ENCODE data around the gene PPARG. TPM values are rescaled to one million over a fixed set of nuclear protein-coding genes. Genes with fewer than 3 reads are reported as not detected.
"Not testable (repeated sequence)": the region's sequence is repeated elsewhere in the genome, so short reads cannot be mapped to it uniquely, and the experiment has no call there.

PPARG gene
- total RNA-seq, 5 donors from 2014 or later (not counting 1 experiment from before 2014, with no cell fraction given), result 0.35 to 0.69 (median 0.63) TPM; not detected in 2

DNA sequence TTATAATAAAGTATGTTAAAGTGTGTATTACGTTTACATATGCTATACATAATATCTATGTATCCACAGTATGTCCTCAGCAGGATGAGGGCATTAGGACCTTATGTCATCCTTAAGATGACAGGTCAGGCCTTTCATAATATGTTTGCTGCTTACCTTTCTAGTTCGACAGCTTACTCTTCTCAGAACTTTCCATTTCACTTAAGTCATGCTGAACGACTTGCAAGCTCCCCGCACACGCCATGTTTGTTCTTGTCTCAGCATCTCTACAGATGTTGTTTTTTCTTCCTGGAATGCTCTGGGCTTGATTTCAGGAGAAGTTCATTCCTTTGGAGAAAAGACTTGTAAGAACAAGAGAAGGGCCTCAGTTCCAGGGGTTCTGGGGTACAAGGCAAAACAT lies 36.0 kb upstream of the PPARG start:
- CTCF ChIA-PET, result interaction anchor here in 1 of 2 donors (0.6 kb wide), 1 partner anchor 202 kb away, joined by 4 read pairs; no protein-coding TSS in a partner anchor

DNA sequence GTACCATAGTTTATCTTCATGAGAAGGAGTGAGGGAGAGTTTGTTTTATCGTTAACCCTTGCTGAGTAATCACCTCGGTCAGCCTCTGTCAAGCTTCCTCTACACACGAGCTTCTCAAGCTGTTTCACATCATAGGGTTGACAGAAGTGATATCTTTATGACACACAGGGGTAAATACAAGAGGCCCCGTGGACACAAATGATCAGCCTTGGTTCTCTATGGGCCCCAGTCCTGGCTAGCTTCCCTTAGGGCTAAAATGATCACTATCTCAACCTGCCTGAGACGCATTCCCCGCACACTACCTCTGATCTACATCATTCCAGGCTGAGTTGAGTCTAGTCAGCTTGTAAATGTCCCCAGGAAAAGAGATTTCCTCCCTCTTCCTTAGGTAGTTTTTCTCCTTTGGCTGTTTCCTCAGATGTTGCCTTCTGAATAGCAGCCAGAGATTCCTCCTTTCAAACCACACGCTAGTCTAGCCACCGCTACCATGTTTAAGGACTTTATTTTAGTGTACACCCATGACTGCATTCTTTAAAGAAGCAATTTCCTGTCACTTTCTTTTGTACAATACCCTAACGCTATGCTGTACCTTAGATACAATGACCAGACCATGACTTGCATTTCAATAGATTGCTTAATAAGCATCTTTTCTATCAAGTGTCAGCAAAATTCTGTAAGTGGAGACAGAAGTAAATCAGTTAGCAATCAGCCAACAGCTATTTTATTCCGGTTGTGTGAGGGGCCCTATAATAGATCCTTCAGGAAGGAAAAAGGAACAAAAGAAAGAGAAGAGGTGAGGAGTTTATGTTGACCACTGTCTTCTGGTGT lies 35.1 kb upstream of the PPARG start:
- ATAC-seq (replicated peaks in 1 of 4), result no peak
- H3K27ac Mint-ChIP-seq, result no peak overlapping the region
- CTCF ChIA-PET, result interaction anchor here in 1 of 2 donors (0.6 kb wide), 1 partner anchor 203 kb away, joined by 4 read pairs; no protein-coding TSS in a partner anchor

More for the DNA sequence above, 36.0 kb upstream of the PPARG start:
- peaks cover 0 to 8% of the 10 kb centered on the region in 2 experiments for H3K27me3 ChIP-seq (replicated peaks in 1 of 2; ENCODE audit: control insufficient read depth in 2 of 2, extremely low read depth in 1 of 2, insufficient read depth in 2 of 2, low read length in 1 of 2)
- no peaks in the 10 kb centered on the region for H3K36me3 ChIP-seq (ENCODE audit: control insufficient read depth in 2 of 2, extremely low read depth in 1 of 2, insufficient read depth in 1 of 2, low read length in 1 of 2)
- Mint-ChIP-seq H3K9me3 (peaks cover 7 to 9% (median 7%) of the 10 kb centered on the region in 3 donors), H3K4me3 (no peak overlapping the region), H3K36me3 (no peaks in the 10 kb centered on the region), H3K27ac (no peak overlapping the region), H3K4me1 (no peaks in the 10 kb centered on the region), H3K27me3 (peaks cover 11 to 18% of the 10 kb centered on the region in 2 donors)
- POLR2A ChIA-PET, result no interaction called here
- ATAC-seq (replicated peaks in 1 of 4) (no peak), DNase-seq (no peak)
- H3K27ac ChIP-seq (ENCODE audit: low read length), result no peak overlapping the region
- no peaks in the 10 kb centered on the region for H3K4me1 ChIP-seq (ENCODE audit: control insufficient read depth in 1 of 2, extremely low read depth in 1 of 2, insufficient read depth in 2 of 2, low read length in 2 of 2)
- WGBS (ENCODE audit: insufficient coverage), result 73% methylated on average over 2 of the region's 5 CpGs
- no peaks in the 10 kb centered on the region for H3K9me3 ChIP-seq
- no peak overlapping the region for H3K4me3 ChIP-seq (ENCODE audit: control insufficient read depth in 1 of 2, extremely low read depth in 1 of 2, low read length in 1 of 2)

DNA sequence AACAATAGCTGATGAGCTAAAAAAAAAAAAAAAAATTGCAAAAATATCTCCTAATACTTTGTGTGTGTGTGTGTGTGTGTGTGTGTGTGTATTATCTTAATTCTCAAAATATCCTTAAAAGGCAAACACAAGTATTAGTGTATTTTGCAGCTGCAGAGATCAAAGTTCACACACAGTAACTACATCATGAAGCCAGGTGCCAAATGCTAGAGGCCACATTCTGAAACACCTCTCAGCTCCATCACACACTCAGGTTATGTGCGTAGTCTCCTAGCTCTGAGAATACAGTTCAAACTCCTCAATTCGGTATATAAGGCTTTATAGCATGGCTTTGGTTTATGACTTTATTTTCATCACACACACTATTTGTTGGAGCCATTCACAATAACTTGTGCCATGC lies 33.5 kb upstream of the PPARG start:
- Histone ChIP-seq H3K36me3 (ENCODE audit: control insufficient read depth in 2 of 2, extremely low read depth in 1 of 2, insufficient read depth in 1 of 2, low read length in 1 of 2) (no peaks in the 10 kb centered on the region), H3K4me3 (ENCODE audit: control insufficient read depth in 1 of 2, extremely low read depth in 1 of 2, low read length in 1 of 2) (no peak overlapping the region), H3K9me3 (no peaks in the 10 kb centered on the region), H3K27me3 (replicated peaks in 1 of 2; ENCODE audit: control insufficient read depth in 2 of 2, extremely low read depth in 1 of 2, insufficient read depth in 2 of 2, low read length in 1 of 2) (peaks cover 0 to 12% of the 10 kb centered on the region in 2 experiments), H3K27ac (ENCODE audit: low read length) (no peak overlapping the region), H3K4me1 (ENCODE audit: control insufficient read depth in 1 of 2, extremely low read depth in 1 of 2, insufficient read depth in 2 of 2, low read length in 2 of 2) (no peaks in the 10 kb centered on the region)
- ATAC-seq (replicated peaks in 1 of 4) (no peak), DNase-seq (no peak)
- Mint-ChIP-seq H3K4me3 (no peak overlapping the region), H3K36me3 (no peaks in the 10 kb centered on the region), H3K27ac (no peak overlapping the region), H3K27me3 (peaks cover 9 to 13% of the 10 kb centered on the region in 2 donors), H3K9me3 (no peaks in the 10 kb centered on the region), H3K4me1 (no peaks in the 10 kb centered on the region)
- ChIA-PET CTCF (no interaction called here), POLR2A (no interaction called here)
- whole genome bisulfite sequencing (ENCODE audit: insufficient coverage), result 100% methylated on average over 1 of the region's 2 CpGs

More for the DNA sequence above, 35.1 kb upstream of the PPARG start:
- H3K9me3 Mint-ChIP-seq, result peaks cover 7 to 9% (median 7%) of the 10 kb centered on the region in 3 donors
- H3K36me3 ChIP-seq (ENCODE audit: control insufficient read depth in 2 of 2, extremely low read depth in 1 of 2, insufficient read depth in 1 of 2, low read length in 1 of 2), result no peaks in the 10 kb centered on the region
- POLR2A ChIA-PET, result no interaction called here
- WGBS (ENCODE audit: insufficient coverage), result 68% methylated on average over 2 of the region's 10 CpGs
- H3K4me1 ChIP-seq (ENCODE audit: control insufficient read depth in 1 of 2, extremely low read depth in 1 of 2, insufficient read depth in 2 of 2, low read length in 2 of 2), result no peaks in the 10 kb centered on the region
- H3K9me3 ChIP-seq, result no peaks in the 10 kb centered on the region
- H3K4me3 Mint-ChIP-seq, result no peak overlapping the region
- no peaks in the 10 kb centered on the region for H3K4me1 Mint-ChIP-seq
- H3K27me3 ChIP-seq (replicated peaks in 1 of 2; ENCODE audit: control insufficient read depth in 2 of 2, extremely low read depth in 1 of 2, insufficient read depth in 2 of 2, low read length in 1 of 2), result peaks cover 0 to 8% of the 10 kb centered on the region in 2 experiments
- no peak for DNase-seq
- H3K36me3 Mint-ChIP-seq, result no peaks in the 10 kb centered on the region
- H3K27me3 Mint-ChIP-seq, result peaks cover 14 to 18% of the 10 kb centered on the region in 2 donors
- no peak overlapping the region for H3K4me3 ChIP-seq (ENCODE audit: control insufficient read depth in 1 of 2, extremely low read depth in 1 of 2, low read length in 1 of 2)
- no peak overlapping the region for H3K27ac ChIP-seq (ENCODE audit: low read length)

DNA sequence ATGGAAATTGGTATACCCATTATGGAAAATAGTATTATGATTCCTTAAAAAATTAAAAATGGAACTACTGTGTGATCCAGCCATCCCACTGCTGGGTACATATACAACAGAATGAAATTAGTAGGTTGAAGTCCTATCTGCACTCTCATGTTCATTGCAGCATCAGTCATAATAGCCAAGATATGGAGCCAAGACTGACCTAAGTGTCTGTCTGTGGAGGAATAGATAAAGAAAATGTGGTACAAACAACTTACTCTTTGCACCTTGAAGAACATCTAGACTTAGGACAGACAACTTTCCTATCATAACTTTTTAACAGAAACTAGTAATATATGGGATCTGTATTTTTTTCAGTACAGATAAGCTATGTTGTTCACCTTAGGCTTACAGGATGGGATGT lies 30.0 kb upstream of the PPARG start:
- Mint-ChIP-seq H3K36me3 (no peaks in the 10 kb centered on the region), H3K4me3 (no peak overlapping the region), H3K27me3 (peaks cover 6 to 13% of the 10 kb centered on the region in 2 donors), H3K9me3 (no peaks in the 10 kb centered on the region), H3K4me1 (no peaks in the 10 kb centered on the region), H3K27ac (no peak overlapping the region)
- Histone ChIP-seq H3K27ac (ENCODE audit: low read length) (no peak overlapping the region), H3K27me3 (replicated peaks in 1 of 2; ENCODE audit: control insufficient read depth in 2 of 2, extremely low read depth in 1 of 2, insufficient read depth in 2 of 2, low read length in 1 of 2) (peaks cover 0 to 12% of the 10 kb centered on the region in 2 experiments), H3K4me3 (ENCODE audit: control insufficient read depth in 1 of 2, extremely low read depth in 1 of 2, low read length in 1 of 2) (no peak overlapping the region), H3K36me3 (ENCODE audit: control insufficient read depth in 2 of 2, extremely low read depth in 1 of 2, insufficient read depth in 1 of 2, low read length in 1 of 2) (no peaks in the 10 kb centered on the region), H3K9me3 (no peaks in the 10 kb centered on the region), H3K4me1 (ENCODE audit: control insufficient read depth in 1 of 2, extremely low read depth in 1 of 2, insufficient read depth in 2 of 2, low read length in 2 of 2) (no peaks in the 10 kb centered on the region)
- ChIA-PET POLR2A (no interaction called here), CTCF (no interaction called here)
- no peak for ATAC-seq (replicated peaks in 1 of 4)
- no peak for DNase-seq

DNA sequence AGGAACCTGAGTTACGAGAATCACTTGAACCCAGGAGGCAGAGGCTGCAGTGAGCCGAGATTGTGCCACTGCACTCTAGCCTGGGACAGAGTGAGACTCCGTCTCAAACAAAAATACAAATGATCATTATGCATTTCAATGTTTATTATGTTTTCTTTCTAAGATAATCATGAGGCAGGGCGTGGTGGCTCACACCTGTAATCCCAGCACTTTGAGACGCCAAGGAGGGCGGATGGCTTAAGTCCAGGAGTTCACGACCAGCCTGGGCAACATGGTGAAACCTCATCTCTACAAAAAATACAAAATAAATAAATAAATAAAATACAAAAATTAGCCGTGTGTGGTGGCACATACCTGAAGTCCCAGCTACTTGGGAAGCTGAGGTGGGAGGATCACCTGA lies 26.7 kb upstream of the PPARG start:
- WGBS (ENCODE audit: insufficient coverage), result no CpG with 5 or more reads among the region's 8 CpGs
- H3K9me3 Mint-ChIP-seq; POLR2A ChIA-PET; H3K27me3 Mint-ChIP-seq; H3K36me3 ChIP-seq (ENCODE audit: control insufficient read depth in 2 of 2, extremely low read depth in 1 of 2, insufficient read depth in 1 of 2, low read length in 1 of 2); H3K4me1 Mint-ChIP-seq; H3K4me1 ChIP-seq (ENCODE audit: control insufficient read depth in 1 of 2, extremely low read depth in 1 of 2, insufficient read depth in 2 of 2, low read length in 2 of 2); H3K27me3 ChIP-seq (replicated peaks in 1 of 2; ENCODE audit: control insufficient read depth in 2 of 2, extremely low read depth in 1 of 2, insufficient read depth in 2 of 2, low read length in 1 of 2); H3K36me3 Mint-ChIP-seq; H3K4me3 Mint-ChIP-seq; H3K27ac Mint-ChIP-seq; H3K4me3 ChIP-seq (ENCODE audit: control insufficient read depth in 1 of 2, extremely low read depth in 1 of 2, low read length in 1 of 2); H3K9me3 ChIP-seq; DNase-seq; ATAC-seq (replicated peaks in 1 of 4); CTCF ChIA-PET; H3K27ac ChIP-seq (ENCODE audit: low read length): not testable (repeated sequence)

DNA sequence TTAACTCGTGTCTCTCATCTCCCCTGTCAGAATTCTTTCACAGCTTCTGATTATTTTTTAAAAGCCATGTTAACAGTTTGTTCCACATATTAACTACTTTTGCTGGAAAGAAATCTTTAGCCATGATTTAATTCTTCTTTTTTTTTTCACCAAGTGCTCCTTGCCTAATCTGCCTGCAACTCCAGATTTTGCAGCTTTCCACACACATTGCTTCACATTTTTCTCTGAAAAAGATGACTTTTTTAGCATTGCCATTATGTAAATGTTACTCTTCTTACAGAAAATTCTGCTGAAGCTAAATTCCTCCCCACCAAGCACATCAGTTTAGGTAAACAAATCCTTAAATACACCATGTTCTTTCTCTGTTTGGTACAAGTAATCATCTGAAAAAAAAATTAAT lies 23.4 kb upstream of the PPARG start:
- no peaks in the 10 kb centered on the region for H3K27me3 ChIP-seq (replicated peaks in 1 of 2; ENCODE audit: control insufficient read depth in 2 of 2, extremely low read depth in 1 of 2, insufficient read depth in 2 of 2, low read length in 1 of 2)
- no peak overlapping the region for H3K4me3 Mint-ChIP-seq
- 0% methylated on average over 1 of the region's 1 CpG for WGBS (ENCODE audit: insufficient coverage)

More for the DNA sequence above, 23.4 kb upstream of the PPARG start:
- ATAC-seq (replicated peaks in 1 of 4) (no peak), DNase-seq (no peak)
- POLR2A ChIA-PET, result no interaction called here
- Histone ChIP-seq H3K27ac (ENCODE audit: low read length) (no peak overlapping the region), H3K9me3 (no peaks in the 10 kb centered on the region), H3K4me3 (ENCODE audit: control insufficient read depth in 1 of 2, extremely low read depth in 1 of 2, low read length in 1 of 2) (no peak overlapping the region), H3K36me3 (ENCODE audit: control insufficient read depth in 2 of 2, extremely low read depth in 1 of 2, insufficient read depth in 1 of 2, low read length in 1 of 2) (no peaks in the 10 kb centered on the region), H3K4me1 (ENCODE audit: control insufficient read depth in 1 of 2, extremely low read depth in 1 of 2, insufficient read depth in 2 of 2, low read length in 2 of 2) (no peaks in the 10 kb centered on the region)
- no peaks in the 10 kb centered on the region for H3K36me3 Mint-ChIP-seq
- H3K9me3 Mint-ChIP-seq, result no peaks in the 10 kb centered on the region
- no peaks in the 10 kb centered on the region for H3K4me1 Mint-ChIP-seq
- CTCF ChIA-PET, result no interaction called here
- H3K27me3 Mint-ChIP-seq, result no peaks in the 10 kb centered on the region
- no peak overlapping the region for H3K27ac Mint-ChIP-seq

Data from T-cell (primary cell).